Measurements from ENCODE around the gene MTR.

Gene MTR

DNA sequence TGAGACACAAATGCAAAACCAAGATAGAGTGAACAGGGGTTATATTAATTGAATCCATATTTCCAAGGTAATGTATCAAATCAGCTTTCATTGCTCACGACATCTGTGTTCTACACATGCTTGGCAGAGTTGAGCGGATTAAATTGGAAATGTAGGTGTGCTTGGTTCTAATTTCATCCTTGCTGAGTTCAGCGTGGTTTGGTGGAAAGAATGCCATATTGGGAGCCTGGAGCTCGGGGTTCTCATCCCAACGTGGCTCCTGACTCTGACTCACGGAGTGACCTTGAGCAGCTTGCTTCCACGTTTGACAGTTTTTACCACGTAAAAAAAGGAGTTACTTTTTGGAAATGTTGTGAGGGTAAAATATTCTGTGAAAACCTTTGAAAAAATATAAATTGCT is 92.0 kb downstream of the MTR start:
- no peak for DNase-seq (ENCODE audit: low read depth, low spot score)
- in situ Hi-C loops (cut with HindIII; ENCODE audit: low sequenced_read_pairs) = no loop called here
- H3K4me3 ChIP-seq (ENCODE audit: low read depth, low read length) = no peak overlapping the region
- TF ChIP-seq CTCF (IDR thresholded peaks at IDR 0.05; ENCODE audit: low read depth, low read length) = no peak

DNA sequence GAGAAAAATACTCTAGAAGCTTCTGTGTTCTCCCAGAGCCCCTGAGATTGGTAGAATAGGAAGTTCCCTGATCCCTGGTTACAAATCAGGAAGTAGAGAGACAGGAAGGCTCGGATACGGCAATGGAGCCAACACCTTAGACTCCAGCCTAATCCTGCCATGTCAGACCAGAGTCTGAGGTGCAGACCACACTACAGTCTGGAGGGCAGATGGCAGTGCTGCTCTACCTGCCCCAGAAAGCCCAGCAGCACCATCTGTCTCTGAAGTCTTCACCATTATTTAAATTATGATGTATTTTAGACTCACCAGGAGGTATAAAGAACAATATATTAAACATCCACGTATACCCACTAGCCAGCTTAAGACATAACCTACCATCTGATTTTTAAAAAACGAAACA is 93.0 kb downstream of the MTR start:
- TF ChIP-seq CTCF (IDR thresholded peaks at IDR 0.05; ENCODE audit: low read depth, low read length) = no peak
- DNase-seq (ENCODE audit: low read depth, low spot score) = no peak
- H3K4me3 ChIP-seq (ENCODE audit: low read depth, low read length) = no peak overlapping the region
- in situ Hi-C loops (cut with HindIII; ENCODE audit: low sequenced_read_pairs) = no loop called here

- no peak for TF ChIP-seq CTCF (IDR thresholded peaks at IDR 0.05; ENCODE audit: low read depth, low read length)
- in situ Hi-C loops (cut with HindIII; ENCODE audit: low sequenced_read_pairs) = no loop called here
- H3K4me3 ChIP-seq (ENCODE audit: low read depth, low read length) = no peak overlapping the region
- no peak for DNase-seq (ENCODE audit: low read depth, low spot score)
Observed at GRCh38 chr1:236888903-236889302, 93.8 kb downstream of the MTR start.

DNA sequence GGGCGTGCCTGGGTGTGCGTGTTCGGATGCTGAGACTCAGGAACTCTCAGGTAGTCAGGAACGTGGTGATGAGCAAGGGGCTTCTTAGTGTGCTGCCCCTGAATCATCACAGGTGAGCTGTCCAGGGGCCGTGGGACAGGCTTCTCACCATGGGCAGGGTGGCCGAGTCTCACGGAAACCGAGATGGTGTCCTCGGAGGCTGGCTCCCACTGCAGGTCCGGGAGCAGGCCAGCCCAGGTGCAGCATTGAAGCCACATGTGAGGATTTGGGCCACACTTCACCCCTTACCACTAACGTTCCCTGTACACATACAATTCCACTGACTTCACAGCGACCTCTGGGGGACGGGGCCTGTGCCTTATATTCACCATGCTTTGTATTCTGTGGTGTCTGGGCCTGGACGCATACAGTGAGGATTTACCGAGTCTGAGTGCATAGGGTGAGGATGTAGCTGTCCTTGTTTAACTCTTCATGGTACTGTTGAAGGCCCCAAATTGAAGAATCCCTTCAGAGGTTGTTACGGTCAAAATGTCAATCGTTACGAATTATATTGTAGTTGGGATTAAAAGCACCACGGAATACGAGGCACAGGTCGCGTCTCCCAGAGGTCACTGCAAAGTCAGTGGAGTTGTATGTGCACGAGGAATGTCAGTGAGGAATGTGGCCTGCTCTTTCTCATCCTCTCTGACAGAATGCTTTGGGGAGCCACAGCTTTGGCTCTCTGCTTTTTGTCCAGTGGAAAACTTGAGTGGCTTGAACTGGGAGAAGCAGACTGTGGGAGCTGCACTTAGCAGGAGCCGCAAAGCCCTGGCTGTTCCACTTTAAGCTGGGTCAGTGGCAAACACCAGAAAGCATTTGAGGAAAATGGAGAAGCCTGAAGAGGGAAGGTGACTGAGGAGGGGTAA is 95.3 kb downstream of the MTR start:
- no peak overlapping the region for H3K4me3 ChIP-seq (ENCODE audit: low read depth, low read length)

GRCh38 chr1:236893626-236894545 is 98.8 kb downstream of the MTR start:
- no peak overlapping the region for H3K4me3 ChIP-seq (ENCODE audit: low read depth, low read length)
- in situ Hi-C loops (cut with HindIII; ENCODE audit: low sequenced_read_pairs) = no loop called here
- no peak for TF ChIP-seq CTCF (IDR thresholded peaks at IDR 0.05; ENCODE audit: low read depth, low read length)
- DNase-seq (ENCODE audit: low read depth, low spot score) = no peak

More for the DNA sequence above, 95.3 kb downstream of the MTR start:
- no peak for DNase-seq (ENCODE audit: low read depth, low spot score)
- TF ChIP-seq CTCF (IDR thresholded peaks at IDR 0.05; ENCODE audit: low read depth, low read length) = no peak
- in situ Hi-C loops (cut with HindIII; ENCODE audit: low sequenced_read_pairs) = no loop called here

- no peak for TF ChIP-seq CTCF (IDR thresholded peaks at IDR 0.05; ENCODE audit: low read depth, low read length)
- DNase-seq (ENCODE audit: low read depth, low spot score) = no peak
- no peak overlapping the region for H3K4me3 ChIP-seq (ENCODE audit: low read depth, low read length)
- in situ Hi-C loops (cut with HindIII; ENCODE audit: low sequenced_read_pairs) = no loop called here
Observed at GRCh38 chr1:236895665-236896387, 100.7 kb downstream of the MTR start.
